ENCODE data around the gene SLF2.

GRCh38 chr10:100980311-100980710 lies 67.5 kb downstream of the SLF2 start:
- TF ChIP-seq EZH2 (IDR thresholded peaks at IDR 0.05; ENCODE audit: insufficient read depth, low read length) (no peak), CTCF (IDR thresholded peaks at IDR 0.05; ENCODE audit: insufficient read depth, low read depth, low read length) (no peak)
